Caco-2 (cell line): ENCODE results near the gene FBXO33. TPM values are rescaled to one million over a fixed set of nuclear protein-coding genes. Genes with fewer than 3 reads are reported as not detected.
A peak's percentile ranks its signal among the peaks of the same experiment; 100 is the strongest.

Source experiments
- BruUV-seq: library from RNA; stranded (reverse); fragments of 400-500 nt; replicated peaks from 2 replicates; lab custom pipeline; 2021; lab: Mats Ljungman, UMichigan
- CTCF ChIA-PET: fragments of 300-600 bp; sonication (Branson Sonifier 250); formaldehyde crosslinking; loops from one replicate; lab custom pipeline; 2022; ENCODE audit warnings: antibody characterized with exemption; lab: Charles Lee
- POLR2A ChIA-PET: fragments of 300-600 bp; sonication (Branson Sonifier 250); formaldehyde crosslinking; loops from one replicate; lab custom pipeline; 2022; ENCODE audit warnings: antibody characterized with exemption; lab: Charles Lee
- DNase-seq, 2 experiments: peaks; one replicate each; pipeline versions ENCODE4 v3.0.0 to v3.0.0-alpha.2; 2020 to 2022
- H3K27me3 ChIP-seq: replicated peaks from 2 replicates; pipeline ENCODE4 v1.6.0; 2011; ENCODE audit warnings: low read length; ENCODE audit not compliant: control insufficient read depth, insufficient read depth
- H3K36me3 ChIP-seq: 2 replicates; pipeline ENCODE4 v1.5.1; 2011; ENCODE audit warnings: low read length; ENCODE audit not compliant: control insufficient read depth, insufficient read depth
- H3K4me1 ChIP-seq: fragments of 250-450 bp; sonication (Bioruptor Pico); 2 replicates; pipeline ENCODE4 v1.5.1; 2020; ENCODE audit warnings: mild to moderate bottlenecking
- H3K4me3 ChIP-seq: 2 replicates; pipeline ENCODE4 v1.5.1; 2011; ENCODE audit warnings: low read depth, mild to moderate bottlenecking, control low read depth, low read length
- H3K9me3 ChIP-seq: fragments of 250-450 bp; sonication (Bioruptor Pico); 2 replicates; pipeline ENCODE4 v1.5.1; 2020; ENCODE audit warnings: mild to moderate bottlenecking, moderate library complexity
- H3K27ac Mint-ChIP-seq: one replicate; pipeline ENCODE4 v1.8.0; 2022; ENCODE audit warnings: mixed read lengths; ENCODE audit not compliant: unreplicated experiment
- H3K27me3 Mint-ChIP-seq: one replicate; pipeline ENCODE4 v1.8.0; 2022; ENCODE audit warnings: mixed read lengths; ENCODE audit not compliant: insufficient read depth, unreplicated experiment
- H3K36me3 Mint-ChIP-seq: one replicate; pipeline ENCODE4 v1.8.0; 2022; ENCODE audit warnings: mild to moderate bottlenecking, mixed read lengths; ENCODE audit not compliant: insufficient read depth, unreplicated experiment
- H3K4me1 Mint-ChIP-seq: one replicate; pipeline ENCODE4 v1.8.0; 2022; ENCODE audit warnings: low read depth, mixed read lengths; ENCODE audit not compliant: unreplicated experiment
- H3K4me3 Mint-ChIP-seq: one replicate; pipeline ENCODE4 v1.8.0; 2022; ENCODE audit warnings: mild to moderate bottlenecking, moderate library complexity, mixed read lengths; ENCODE audit not compliant: unreplicated experiment
- H3K9me3 Mint-ChIP-seq: one replicate; pipeline ENCODE4 v1.8.0; 2022; ENCODE audit warnings: mixed read lengths; ENCODE audit not compliant: unreplicated experiment
- CTCF ChIP-seq, 2 experiments: fragments of 200-600 bp in 1 of 2; IDR thresholded peaks; 1 replicate in 1 of 2; 2 replicates in 1 of 2; pipeline versions ENCODE4 v1.5.1 to v1.8.0; 2011 to 2022; ENCODE audit warnings: antibody characterized with exemption in 1 of 2, control low read depth in 1 of 2, inconsistent platforms in 1 of 2, low read depth in 1 of 2, low read length in 1 of 2, mild to moderate bottlenecking in 1 of 2, moderate library complexity in 1 of 2; ENCODE audit not compliant: insufficient read depth in 1 of 2, severe bottlenecking in 1 of 2, unreplicated experiment in 1 of 2
- intact Hi-C: fragments of 100-400 bp; cut with micrococcal nuclease; formaldehyde crosslinking; loops from one replicate; pipeline ENCODE4 v1.10.0; 2022; ENCODE audit not compliant: unreplicated experiment
- total RNA-seq: library from RNA; stranded (reverse); gene quantifications from 2 replicates; pipeline ENCODE4 v1.2.3, GENCODE V29; 2022

Gene FBXO33
- total RNA-seq, 1 experiment from 2014 or later: 6.0 TPM

DNA sequence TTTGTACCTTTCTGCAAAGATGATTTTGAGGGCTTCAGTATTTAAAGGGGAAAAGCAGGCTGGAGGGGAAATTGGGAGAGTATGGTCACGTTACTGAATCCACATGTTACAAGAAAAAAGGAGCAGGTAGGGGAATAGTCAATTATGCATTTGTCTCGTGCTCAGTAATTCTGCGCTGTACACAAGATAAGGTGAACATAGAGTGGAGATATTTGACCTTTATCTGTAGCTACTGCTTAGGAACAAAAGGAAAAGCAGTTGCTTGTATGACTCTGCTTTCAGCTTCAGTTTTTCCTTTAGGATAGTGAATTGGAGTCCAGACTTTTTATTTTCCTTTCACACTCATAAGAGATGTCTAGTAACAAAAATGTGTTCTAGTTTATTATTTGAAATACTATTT is 49.8 kb downstream of the FBXO33 start:
- CTCF ChIA-PET: no interaction called here
- no peaks in the 10 kb centered on the region for H3K36me3 ChIP-seq
- no peaks in the 10 kb centered on the region for H3K27me3 ChIP-seq
- H3K4me1 Mint-ChIP-seq: peaks cover 3% of the 10 kb centered on the region
- TF ChIP-seq CTCF (IDR thresholded peaks at IDR 0.05; ENCODE audit: insufficient read depth in 1 of 2, low read depth in 1 of 2, low read length in 1 of 2, severe bottlenecking in 1 of 2, unreplicated experiment in 1 of 2): no peak
- no peaks in the 10 kb centered on the region for H3K9me3 Mint-ChIP-seq
- DNase-seq: no peak
- no peak overlapping the region for H3K27ac Mint-ChIP-seq
- H3K9me3 ChIP-seq: no peaks in the 10 kb centered on the region
- H3K4me3 Mint-ChIP-seq: no peak overlapping the region
- H3K4me3 ChIP-seq: no peak overlapping the region
- peaks cover 4% of the 10 kb centered on the region; the same call in 1 of the 2 replicates for H3K4me1 ChIP-seq
- peaks cover 5% of the 10 kb centered on the region for H3K36me3 Mint-ChIP-seq
- intact Hi-C loops: no loop called here
- H3K27me3 Mint-ChIP-seq: no peaks in the 10 kb centered on the region
- no TSS peak for BruUV-seq
- POLR2A ChIA-PET: no interaction called here

- Mint-ChIP-seq H3K36me3 (no peaks in the 10 kb centered on the region), H3K4me1 (peaks cover 14% of the 10 kb centered on the region), H3K27ac (no peak overlapping the region), H3K27me3 (no peaks in the 10 kb centered on the region), H3K9me3 (no peaks in the 10 kb centered on the region), H3K4me3 (no peak overlapping the region)
- POLR2A ChIA-PET: no interaction called here
- H3K27me3 ChIP-seq: no peaks in the 10 kb centered on the region
- DNase-seq: no peak
- intact Hi-C loops: no loop called here
- TF ChIP-seq CTCF (IDR thresholded peaks at IDR 0.05; ENCODE audit: insufficient read depth in 1 of 2, low read depth in 1 of 2, low read length in 1 of 2, severe bottlenecking in 1 of 2, unreplicated experiment in 1 of 2): no peak
- BruUV-seq: no TSS peak
- CTCF ChIA-PET: interaction anchor here (0.6 kb wide), 1 partner anchor 273 kb away, joined by 3 read pairs; no protein-coding TSS in a partner anchor
- no peak overlapping the region for H3K4me3 ChIP-seq
- H3K9me3 ChIP-seq: no peaks in the 10 kb centered on the region
- peaks cover 14% of the 10 kb centered on the region for H3K4me1 ChIP-seq
- no peaks in the 10 kb centered on the region for H3K36me3 ChIP-seq
Observed at GRCh38 chr14:39381366-39381765, 50.9 kb downstream of the FBXO33 start.

DNA sequence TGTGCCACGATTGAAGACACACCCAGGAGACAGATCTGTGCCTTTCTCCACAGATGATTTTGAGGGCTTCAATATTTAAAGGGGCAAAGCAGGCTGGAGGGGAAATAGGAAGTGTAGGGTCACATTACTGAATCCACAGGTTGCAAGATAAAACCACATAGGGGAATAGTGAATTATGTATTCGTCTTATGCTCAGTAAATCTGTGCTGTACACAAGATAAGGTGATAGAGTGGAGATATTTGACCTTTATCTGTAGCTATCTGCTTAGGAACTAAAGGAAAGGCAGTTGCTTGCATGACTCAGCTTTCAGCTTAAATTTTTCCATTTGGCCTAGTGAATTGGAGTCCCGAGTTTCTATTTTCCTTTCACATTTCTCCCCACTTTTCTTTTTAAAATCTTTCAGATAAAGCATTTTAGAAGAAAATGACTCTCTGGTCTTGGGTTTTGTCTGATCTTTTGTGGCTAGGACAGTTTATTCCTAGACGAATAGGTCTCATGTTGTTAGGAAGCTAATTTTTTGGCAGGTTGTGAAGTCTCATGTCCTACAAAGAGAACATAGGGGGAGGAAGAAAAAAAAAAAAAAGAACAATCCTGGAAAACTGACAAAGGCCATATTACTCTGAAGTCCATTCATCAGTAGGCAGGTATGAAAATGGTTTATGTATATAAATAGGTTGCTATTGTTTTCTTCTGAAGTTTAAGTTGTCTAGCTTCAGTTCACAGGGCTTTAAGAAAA is 55.4 kb downstream of the FBXO33 start:
- H3K9me3 Mint-ChIP-seq: no peaks in the 10 kb centered on the region
- H3K27me3 Mint-ChIP-seq: no peaks in the 10 kb centered on the region
- ChIA-PET POLR2A (interaction anchor here (0.5 kb wide), 1 partner anchor 202 kb away, joined by 3 read pairs; the partner anchor contains the start of gene PNN), CTCF (interaction anchor here (0.6 to 0.7 kb wide), 2 partner anchors 113 to 353 kb away, joined by 3 to 4 read pairs; no protein-coding TSS in a partner anchor)
- TF ChIP-seq CTCF (IDR thresholded peaks at IDR 0.05; ENCODE audit: insufficient read depth in 1 of 2, low read depth in 1 of 2, low read length in 1 of 2, severe bottlenecking in 1 of 2, unreplicated experiment in 1 of 2): no peak
- no peaks in the 10 kb centered on the region for H3K36me3 ChIP-seq
- H3K4me1 Mint-ChIP-seq: peaks cover 15% of the 10 kb centered on the region
- peaks cover 20% of the 10 kb centered on the region for H3K4me1 ChIP-seq
- no peak overlapping the region for H3K4me3 ChIP-seq
- peak overlapping the region; percentile 20 for H3K4me3 Mint-ChIP-seq
- H3K27ac Mint-ChIP-seq: peak overlapping the region; percentile 68
- BruUV-seq: no TSS peak
- intact Hi-C loops: no loop called here
- no peaks in the 10 kb centered on the region for H3K27me3 ChIP-seq
- no peaks in the 10 kb centered on the region for H3K36me3 Mint-ChIP-seq
- peak in 1 of 2 experiments; percentile 8 for DNase-seq
- H3K9me3 ChIP-seq: no peaks in the 10 kb centered on the region
